HCT116 (cell line): ENCODE measurements around the gene IDH3G.

ENCODE experiments used
- ATF3 ChIP-seq: IDR thresholded peaks from 2 replicates; pipeline ENCODE4 v1.6.1; 2012
- CEBPB ChIP-seq: IDR thresholded peaks from 2 replicates; pipeline ENCODE4 v1.6.1; 2012; ENCODE audit warnings: low read depth
- CTCF ChIP-seq, 3 experiments: fragments of 200-600 bp in 1 of 3; sonication (generic) in 1 of 3; IDR thresholded peaks in 2 of 3; conservative IDR thresholded peaks in 1 of 3; 2 replicates each; pipeline ENCODE4 v1.5.1; 2012 to 2017; ENCODE audit warnings: low read depth in 2 of 3, low read length in 2 of 3, antibody characterized with exemption in 1 of 3, borderline replicate concordance in 1 of 3, control low read depth in 1 of 3, mild to moderate bottlenecking in 1 of 3, mixed read lengths in 1 of 3, mixed run types in 1 of 3, moderate library complexity in 1 of 3; ENCODE audit not compliant: insufficient read depth in 1 of 3
- ELF1 ChIP-seq: IDR thresholded peaks from 2 replicates; pipeline ENCODE4 v1.6.1; 2012; ENCODE audit warnings: low read depth, borderline replicate concordance
- EZH2 ChIP-seq: fragments of 200-600 bp; sonication (generic); IDR thresholded peaks from 2 replicates; pipeline ENCODE4 v1.6.1; 2017; ENCODE audit warnings: antibody characterized with exemption, mixed run types
- EZH2phosphoT487 ChIP-seq: fragments of 200-600 bp; IDR thresholded peaks from 2 replicates; pipeline ENCODE4 v1.6.1; 2018; ENCODE audit warnings: antibody characterized with exemption, borderline replicate concordance
- POLR2A ChIP-seq: IDR thresholded peaks from 2 replicates; pipeline ENCODE4 v1.7.0; 2011; ENCODE audit warnings: borderline replicate concordance; ENCODE audit not compliant: insufficient read depth, insufficient read length; ENCODE audit errors: extremely low read depth
- POLR2AphosphoS5 ChIP-seq: IDR thresholded peaks from 2 replicates; pipeline ENCODE4 v1.6.1; 2011; ENCODE audit warnings: mild to moderate bottlenecking, low read depth, low read length, moderate library complexity
- RAD21 ChIP-seq: IDR thresholded peaks from 2 replicates; pipeline ENCODE4 v1.6.1; 2012; ENCODE audit warnings: low read depth, mild to moderate bottlenecking
- SIN3A ChIP-seq: IDR thresholded peaks from 2 replicates; pipeline ENCODE4 v1.6.1; 2012; ENCODE audit warnings: low read depth
- SP1 ChIP-seq: IDR thresholded peaks from 2 replicates; pipeline ENCODE4 v1.6.1; 2012; ENCODE audit warnings: low read depth
- TCF7L2 ChIP-seq: IDR thresholded peaks from 2 replicates; pipeline ENCODE4 v1.7.0; 2011; ENCODE audit warnings: borderline replicate concordance, inconsistent platforms; ENCODE audit not compliant: insufficient read depth, insufficient read length; ENCODE audit errors: extremely low read depth
- YY1 ChIP-seq: IDR thresholded peaks from 2 replicates; pipeline ENCODE4 v1.6.1; 2011; ENCODE audit warnings: low read length, low read depth, moderate library complexity, mild to moderate bottlenecking; ENCODE audit not compliant: insufficient replicate concordance; ENCODE audit errors: extremely low read depth
- ZNF274 ChIP-seq: fragments of 200-500 bp; sonication (Bioruptor generic); IDR thresholded peaks from 2 replicates; pipeline ENCODE4 v1.6.1; 2014; ENCODE audit warnings: mild to moderate bottlenecking, low read depth, low read length, inconsistent platforms

- TF ChIP-seq POLR2AphosphoS5: no peak
- TF ChIP-seq EZH2: no peak
- TF ChIP-seq POLR2A: no peak
- no peak for TF ChIP-seq CEBPB
- no peak for TF ChIP-seq CTCF (IDR thresholded peaks at IDR 0.05 in 2 of 3, conservative IDR thresholded peaks at IDR 0.05 in 1 of 3; ENCODE audit: borderline replicate concordance in 1 of 3, insufficient read depth in 1 of 3, low read depth in 2 of 3, low read length in 2 of 3)
- no peak for TF ChIP-seq RAD21
- TF ChIP-seq EZH2phosphoT487: no peak
- TF ChIP-seq TCF7L2: no peak
- TF ChIP-seq ELF1: no peak
- TF ChIP-seq ZNF274: no peak
- TF ChIP-seq YY1: no peak
- TF ChIP-seq SIN3A: no peak
- no peak for TF ChIP-seq SP1
- TF ChIP-seq ATF3: no peak
These were observed 26.4 kb upstream of the IDH3G start for GRCh38 chrX:153820601-153821000.
